Ureter (tissue), 1 donor: ENCODE measurements around the gene ZCWPW1. TPM values are rescaled to one million over a fixed set of nuclear protein-coding genes. Genes with fewer than 3 reads are reported as not detected.
A peak's percentile ranks its signal among the peaks of the same experiment; 100 is the strongest.

ENCODE experiments used
- DNase-seq: peaks from one replicate; pipeline ENCODE4 v3.0.0-alpha.2; 2020; ENCODE audit warnings: low spot score
- total RNA-seq: library from RNA; stranded (reverse); gene quantifications from one replicate; pipeline ENCODE4 v1.2.4, GENCODE V29; 2023
- donor health status: DM: yes; HTN: yes; CAD: no.

ZCWPW1 gene
- total RNA-seq, 1 donor from 2014 or later, result 4.3 TPM

GRCh38 chr7:100432621-100433275, 4.2 kb upstream of the ZCWPW1 start:
- DNase-seq, result no peak

GRCh38 chr7:100432053-100432452, 3.5 kb upstream of the ZCWPW1 start:
- no peak for DNase-seq

GRCh38 chr7:100431286-100431735, 2.8 kb upstream of the ZCWPW1 start:
- no peak for DNase-seq

GRCh38 chr7:100430493-100431285, 2.2 kb upstream of the ZCWPW1 start:
- no peak for DNase-seq

GRCh38 chr7:100429637-100430492, 1.4 kb upstream of the ZCWPW1 start, which contains the start of gene MEPCE:
TSS of gene MEPCE (plus strand) at chr7:100429831. CDS start at chr7:100430019, 188 bp downstream.
- peak; percentile 97 for DNase-seq

GRCh38 chr7:100428967-100429636, 599 bp upstream of the ZCWPW1 start:
- DNase-seq, result peak; percentile 100

- no peak for DNase-seq
Observed at GRCh38 chr7:100427762-100428198, 723 bp downstream of the ZCWPW1 start.

- no peak for DNase-seq
Observed at GRCh38 chr7:100426516-100426915, 2.0 kb downstream of the ZCWPW1 start.

- no peak for DNase-seq
Observed at GRCh38 chr7:100425347-100425746, 3.2 kb downstream of the ZCWPW1 start.

GRCh38 chr7:100423315-100423714, 5.2 kb downstream of the ZCWPW1 start:
- no peak for DNase-seq

GRCh38 chr7:100419660-100420226, 8.8 kb downstream of the ZCWPW1 start:
- DNase-seq, result no peak

GRCh38 chr7:100418930-100419659, 9.4 kb downstream of the ZCWPW1 start:
- DNase-seq, result no peak

- no peak for DNase-seq
Observed at GRCh38 chr7:100415448-100415847, 13.1 kb downstream of the ZCWPW1 start.

- no peak for DNase-seq
Observed at GRCh38 chr7:100413889-100414288, 14.6 kb downstream of the ZCWPW1 start.

- no peak for DNase-seq
Observed at GRCh38 chr7:100413346-100413745, 15.2 kb downstream of the ZCWPW1 start.

GRCh38 chr7:100411101-100411500, 17.4 kb downstream of the ZCWPW1 start:
- no peak for DNase-seq

GRCh38 chr7:100407285-100408180, 21.0 kb downstream of the ZCWPW1 start:
- DNase-seq, result peak; percentile 56

GRCh38 chr7:100406767-100407166, 21.7 kb downstream of the ZCWPW1 start:
- DNase-seq, result no peak

- DNase-seq, result no peak
Observed at GRCh38 chr7:100402241-100402640, 26.3 kb downstream of the ZCWPW1 start.
